HG03135 (cell line): ENCODE measurements around the gene MASP1.

ENCODE experiments used
- ATAC-seq: cut with Tn5 transposase; IDR thresholded peaks from one replicate; pipeline ENCODE4 v1.9.1; 2021; ENCODE audit warnings: mild to moderate bottlenecking, moderate library complexity; ENCODE audit not compliant: unreplicated experiment

The MASP1 gene

DNA sequence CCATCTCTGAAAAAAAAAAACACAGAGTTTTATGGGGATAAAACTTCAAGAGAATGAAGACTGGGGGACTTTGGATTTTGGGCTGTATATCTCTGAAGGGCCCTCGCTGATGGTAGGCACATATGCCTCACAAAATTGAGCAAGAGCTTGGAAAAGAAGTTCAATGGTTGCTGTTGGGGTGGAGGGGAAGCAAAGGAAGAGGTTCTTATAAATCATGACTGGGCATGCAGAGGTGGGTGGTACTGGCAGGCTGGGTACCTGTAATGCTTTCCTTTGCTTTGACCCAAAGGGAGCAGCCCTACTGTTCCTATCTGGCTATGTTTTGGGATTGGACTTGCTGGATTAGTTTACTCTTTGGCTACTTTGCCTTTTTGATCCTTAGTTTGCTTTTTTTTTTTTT, 100.3 kb downstream of the MASP1 start:
- no peak for ATAC-seq

DNA sequence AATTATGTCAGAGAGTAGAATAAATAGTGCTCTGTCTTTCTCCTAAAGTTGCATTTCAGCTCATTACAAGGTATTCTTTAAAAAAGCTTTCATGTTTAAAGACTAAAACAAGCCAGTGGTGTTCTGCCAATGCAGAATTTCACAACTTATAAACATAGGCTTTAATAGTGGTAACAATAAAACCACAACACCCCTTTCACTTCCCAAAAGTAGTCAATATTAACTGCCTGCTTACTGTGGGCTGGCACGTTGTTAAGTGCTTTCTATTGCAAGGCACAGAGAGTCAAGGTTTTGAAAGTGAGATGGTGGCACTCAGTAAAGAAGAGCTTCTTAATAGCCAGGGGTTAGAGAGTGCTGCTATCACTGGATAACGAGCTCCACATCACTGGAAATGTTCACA, 102.6 kb downstream of the MASP1 start:
- ATAC-seq = no peak

DNA sequence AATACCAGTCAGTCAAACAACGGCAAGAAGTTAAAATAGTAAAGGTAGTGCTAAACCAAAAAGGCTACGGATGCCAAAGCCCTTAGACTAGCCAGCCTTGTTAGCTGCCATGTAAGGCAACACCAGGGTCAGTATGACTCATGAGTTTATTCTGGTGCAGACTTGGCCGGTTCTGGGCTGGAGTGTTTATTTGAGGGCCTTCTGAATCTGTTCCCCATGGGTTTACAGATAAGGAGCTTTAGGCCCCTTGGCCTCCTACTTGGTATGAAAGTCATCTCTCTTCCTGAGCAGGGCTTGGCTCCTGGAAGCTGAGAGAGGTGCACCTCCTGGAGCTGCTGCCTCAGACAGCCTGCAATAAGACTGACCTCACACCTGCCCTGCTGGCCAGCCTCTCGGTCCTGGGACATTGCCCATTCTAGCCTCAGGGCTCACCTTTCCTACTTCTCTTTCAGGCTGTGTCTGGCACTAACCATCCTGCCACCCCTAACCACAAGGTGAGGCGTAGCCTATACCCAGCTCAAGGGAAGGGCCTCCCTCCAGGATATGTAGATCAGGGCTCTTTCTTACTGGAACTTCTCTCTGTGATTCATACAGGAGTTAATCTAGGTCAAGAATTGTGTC, 104.6 kb downstream of the MASP1 start:
- ATAC-seq = no peak

DNA sequence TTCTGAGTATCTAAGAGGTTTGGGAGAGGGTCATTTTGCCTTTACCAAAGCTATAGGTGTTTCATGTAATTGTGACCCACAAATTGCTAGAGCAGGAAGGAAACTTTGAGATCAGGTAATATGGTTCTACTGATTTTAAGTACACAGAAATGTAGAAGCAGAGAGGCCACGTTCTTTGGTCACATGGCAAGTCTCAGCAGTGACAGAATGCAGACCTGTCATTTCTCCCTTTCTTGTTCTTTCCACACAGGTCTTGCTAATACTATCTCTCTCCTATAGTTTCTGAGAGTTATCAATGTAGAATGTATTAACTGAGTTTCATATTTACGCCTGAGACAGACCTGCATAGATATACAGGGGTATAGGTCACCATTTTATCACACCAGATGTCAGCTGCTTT, 105.2 kb downstream of the MASP1 start:
- ATAC-seq = no peak

DNA sequence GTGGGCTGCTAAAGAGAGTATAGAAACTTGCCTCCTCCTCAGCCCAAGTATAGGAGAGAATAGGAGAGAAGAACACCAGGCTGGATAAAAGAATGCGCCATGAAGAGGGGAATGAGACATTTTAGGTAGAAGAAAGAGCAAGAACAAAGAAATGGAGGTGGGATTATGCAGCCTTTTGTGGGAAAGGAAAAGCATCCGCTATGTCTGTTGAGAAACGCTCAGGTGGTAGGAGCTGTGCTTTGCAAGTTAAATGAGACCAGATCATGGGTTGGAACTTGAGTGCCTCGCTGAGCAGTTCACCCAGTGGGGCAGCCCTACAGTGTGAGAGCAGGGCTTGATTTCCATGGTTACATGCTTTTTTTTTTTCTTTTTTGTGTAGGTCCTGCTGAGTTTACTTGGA, 105.8 kb downstream of the MASP1 start:
- no peak for ATAC-seq
